ENCODE data around the gene CRTC3.

CRTC3 gene

GRCh38 chr15:90642464-90643300 is 113.0 kb downstream of the CRTC3 start:
- H3K27ac ChIP-seq = no peak overlapping the region
- no peak overlapping the region for H3K4me3 ChIP-seq (ENCODE audit: low read depth, low read length)
- H3K27me3 ChIP-seq (ENCODE audit: insufficient read depth, low read depth, severe bottlenecking) = no peaks in the 10 kb centered on the region
- no peaks in the 10 kb centered on the region for H3K9me3 ChIP-seq (ENCODE audit: severe bottlenecking)
- DNase-seq = no peak
- TF ChIP-seq CTCF (IDR thresholded peaks at IDR 0.05; ENCODE audit: low read depth, low read length) = peak; percentile 42; the same call in 1 of the 2 replicates
- H3K36me3 ChIP-seq = peaks cover 20% of the 10 kb centered on the region

GRCh38 chr15:90643301-90643632 is 113.5 kb downstream of the CRTC3 start:
- H3K36me3 ChIP-seq = peaks cover 20% of the 10 kb centered on the region

GRCh38 chr15:90644526-90644925 is 114.8 kb downstream of the CRTC3 start:
- peak overlapping the region; percentile 33; the same call in 1 of the 2 replicates for H3K27ac ChIP-seq
- no peaks in the 10 kb centered on the region for H3K27me3 ChIP-seq (ENCODE audit: insufficient read depth, low read depth, severe bottlenecking)
- DNase-seq = no peak
- H3K4me3 ChIP-seq (ENCODE audit: low read depth, low read length) = no peak overlapping the region
- no peaks in the 10 kb centered on the region for H3K9me3 ChIP-seq (ENCODE audit: severe bottlenecking)
- H3K36me3 ChIP-seq = peaks cover 20% of the 10 kb centered on the region
- no peak for TF ChIP-seq CTCF (IDR thresholded peaks at IDR 0.05; ENCODE audit: low read depth, low read length)

More at GRCh38 chr15:90643301-90643632, 113.5 kb downstream of the CRTC3 start:
- Histone ChIP-seq H3K27ac (no peak overlapping the region), H3K4me3 (ENCODE audit: low read depth, low read length) (no peak overlapping the region), H3K9me3 (ENCODE audit: severe bottlenecking) (no peaks in the 10 kb centered on the region), H3K27me3 (ENCODE audit: insufficient read depth, low read depth, severe bottlenecking) (no peaks in the 10 kb centered on the region)
- no peak for TF ChIP-seq CTCF (IDR thresholded peaks at IDR 0.05; ENCODE audit: low read depth, low read length)
- no peak for DNase-seq

GRCh38 chr15:90644952-90645725 is 115.4 kb downstream of the CRTC3 start:
- H3K27ac ChIP-seq = peak overlapping the region; percentile 33; the same call in 1 of the 2 replicates
- H3K27me3 ChIP-seq (ENCODE audit: insufficient read depth, low read depth, severe bottlenecking) = no peaks in the 10 kb centered on the region
- TF ChIP-seq CTCF (IDR thresholded peaks at IDR 0.05; ENCODE audit: low read depth, low read length) = no peak

GRCh38 chr15:90645873-90646575 is 116.3 kb downstream of the CRTC3 start:
- Histone ChIP-seq H3K27me3 (ENCODE audit: insufficient read depth, low read depth, severe bottlenecking) (no peaks in the 10 kb centered on the region), H3K9me3 (ENCODE audit: severe bottlenecking) (no peaks in the 10 kb centered on the region), H3K27ac (peak overlapping the region; percentile 25; the same call in 1 of the 2 replicates), H3K36me3 (peaks cover 17% of the 10 kb centered on the region), H3K4me3 (ENCODE audit: low read depth, low read length) (no peak overlapping the region)
- DNase-seq = no peak
- TF ChIP-seq CTCF (IDR thresholded peaks at IDR 0.05; ENCODE audit: low read depth, low read length) = no peak

More at GRCh38 chr15:90644952-90645725, 115.4 kb downstream of the CRTC3 start:
- DNase-seq = peak; percentile 35
- Histone ChIP-seq H3K36me3 (peaks cover 20% of the 10 kb centered on the region), H3K4me3 (ENCODE audit: low read depth, low read length) (no peak overlapping the region), H3K9me3 (ENCODE audit: severe bottlenecking) (no peaks in the 10 kb centered on the region)

Measured in WERI-Rb-1 (cell line).